GM10266 (cell line): Measurements from ENCODE around the gene FGA.

Source experiments
- DNase-seq: peaks from one replicate; pipeline ENCODE4 v3.0.0; 2012; ENCODE audit errors: extremely low spot score
- TF ChIP-seq, protein P1 (sequence below): IDR thresholded peaks from 2 replicates; pipeline ENCODE4 v1.5.1; 2012; ENCODE audit warnings: mild to moderate bottlenecking, low read depth; ENCODE audit not compliant: control insufficient read depth, insufficient read depth; ENCODE audit errors: missing control alignments

The FGA gene

DNA sequence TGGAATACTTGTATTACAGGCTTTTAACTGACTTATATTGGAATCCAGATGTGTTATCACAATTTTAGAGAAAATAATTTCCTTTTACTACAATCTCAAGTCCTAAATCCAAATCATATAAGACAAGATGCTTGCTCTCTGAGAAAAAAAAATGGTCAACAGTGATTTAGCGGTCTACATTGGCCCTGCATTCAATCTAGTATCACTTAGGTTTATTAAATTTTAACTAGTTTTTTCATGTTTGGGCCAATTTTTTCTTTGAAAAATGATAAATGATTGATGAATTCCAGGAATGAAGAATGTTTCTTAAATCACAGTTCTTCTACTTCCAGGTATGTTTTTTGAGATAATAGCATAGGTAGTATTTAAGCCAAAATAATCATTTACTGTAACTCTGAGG, 24.7 kb upstream of the FGA start:
- DNase-seq, result no peak
- TF ChIP-seq, protein P1, sequence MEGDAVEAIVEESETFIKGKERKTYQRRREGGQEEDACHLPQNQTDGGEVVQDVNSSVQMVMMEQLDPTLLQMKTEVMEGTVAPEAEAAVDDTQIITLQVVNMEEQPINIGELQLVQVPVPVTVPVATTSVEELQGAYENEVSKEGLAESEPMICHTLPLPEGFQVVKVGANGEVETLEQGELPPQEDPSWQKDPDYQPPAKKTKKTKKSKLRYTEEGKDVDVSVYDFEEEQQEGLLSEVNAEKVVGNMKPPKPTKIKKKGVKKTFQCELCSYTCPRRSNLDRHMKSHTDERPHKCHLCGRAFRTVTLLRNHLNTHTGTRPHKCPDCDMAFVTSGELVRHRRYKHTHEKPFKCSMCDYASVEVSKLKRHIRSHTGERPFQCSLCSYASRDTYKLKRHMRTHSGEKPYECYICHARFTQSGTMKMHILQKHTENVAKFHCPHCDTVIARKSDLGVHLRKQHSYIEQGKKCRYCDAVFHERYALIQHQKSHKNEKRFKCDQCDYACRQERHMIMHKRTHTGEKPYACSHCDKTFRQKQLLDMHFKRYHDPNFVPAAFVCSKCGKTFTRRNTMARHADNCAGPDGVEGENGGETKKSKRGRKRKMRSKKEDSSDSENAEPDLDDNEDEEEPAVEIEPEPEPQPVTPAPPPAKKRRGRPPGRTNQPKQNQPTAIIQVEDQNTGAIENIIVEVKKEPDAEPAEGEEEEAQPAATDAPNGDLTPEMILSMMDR, result no peak

DNA sequence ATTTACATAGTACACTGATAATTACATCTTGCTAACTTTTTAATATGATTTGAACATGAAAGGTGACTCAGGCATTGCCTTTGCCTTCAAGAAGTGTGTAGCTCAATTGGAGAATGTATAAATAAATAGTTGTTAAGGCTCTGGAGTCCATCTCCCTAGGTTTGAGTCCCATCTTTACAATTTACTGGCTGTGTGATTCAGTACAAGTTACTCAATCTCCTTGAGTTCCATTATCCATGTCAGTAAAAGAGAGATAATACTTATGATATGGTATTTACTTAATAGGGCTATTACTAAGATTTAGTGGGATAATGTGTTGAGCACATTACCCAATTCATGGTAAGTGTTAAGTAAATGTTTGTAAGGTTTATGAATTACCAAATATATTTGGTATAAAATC, 23.8 kb upstream of the FGA start:
- TF ChIP-seq, protein P1, result no peak
- no peak for DNase-seq

DNA sequence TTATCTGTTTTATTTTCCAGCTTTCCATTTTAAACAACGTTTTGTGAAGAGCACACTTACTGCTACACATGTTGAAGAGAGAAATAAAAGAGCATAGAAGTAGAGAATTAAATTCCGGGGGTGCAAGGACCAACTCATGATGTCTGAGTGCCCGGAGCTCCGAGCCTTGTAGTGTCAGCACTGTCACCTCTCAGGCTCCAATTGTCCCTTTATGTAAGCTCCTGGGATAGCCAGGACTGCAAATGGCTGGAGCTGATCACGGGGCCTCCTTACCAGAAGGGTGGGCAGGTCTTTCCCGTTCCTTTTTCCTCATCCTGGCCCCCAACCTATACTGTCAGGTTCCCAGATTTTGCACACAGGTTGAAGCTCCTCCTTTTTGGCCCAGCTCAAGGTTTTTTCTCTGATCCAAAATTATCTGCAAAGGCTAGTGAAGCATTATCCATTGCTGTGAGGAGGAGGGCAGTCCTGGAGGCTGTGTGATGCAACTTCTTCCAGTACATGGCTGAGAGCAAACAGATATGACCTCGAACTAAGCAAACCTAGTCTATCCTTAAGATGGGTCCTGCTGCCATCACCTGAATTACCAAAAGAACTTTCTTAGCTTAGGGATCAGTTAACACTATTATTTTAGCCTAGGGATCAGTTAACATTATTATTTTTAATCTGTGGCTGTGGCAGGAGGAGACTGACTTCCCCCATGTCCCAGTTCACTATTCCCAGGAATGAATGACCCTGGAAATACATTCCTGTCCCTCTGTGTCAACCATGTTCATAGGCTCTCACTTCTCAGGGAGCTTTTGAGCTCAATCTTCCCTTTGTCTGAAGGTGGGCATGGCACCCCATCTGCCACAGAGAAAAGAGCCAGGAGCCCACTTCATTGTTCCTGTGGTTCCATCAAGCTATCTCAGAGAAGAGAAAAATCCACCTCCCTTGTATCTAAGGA, 22.2 kb upstream of the FGA start, which contains the start of gene FGG:
Gene FGG (minus strand): TSS at position 185 of the 943 bp plus-strand sequence. CDS start 47 bp downstream, at position 138.
- TF ChIP-seq, protein P1, result no peak
- DNase-seq, result no peak

DNA sequence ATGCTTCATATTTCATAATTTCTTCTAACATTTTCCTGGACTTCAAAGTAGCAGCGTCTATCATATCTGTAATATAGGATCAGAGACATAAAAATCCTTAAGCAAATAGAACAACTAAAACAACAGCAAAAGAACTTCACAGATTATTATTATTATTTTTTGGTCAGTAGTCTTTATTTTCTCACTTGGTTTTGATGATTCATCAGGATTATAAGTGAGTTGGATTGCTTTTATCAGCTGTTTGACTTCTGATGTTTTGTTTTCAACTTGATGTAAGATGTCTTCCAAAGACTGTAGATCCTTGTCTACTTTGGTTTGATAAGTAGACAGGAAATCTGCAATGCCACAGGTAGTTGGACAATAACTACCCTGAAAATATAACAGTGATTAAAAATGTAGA, 21.3 kb upstream of the FGA start:
- DNase-seq, result no peak
- TF ChIP-seq, protein P1, result no peak

DNA sequence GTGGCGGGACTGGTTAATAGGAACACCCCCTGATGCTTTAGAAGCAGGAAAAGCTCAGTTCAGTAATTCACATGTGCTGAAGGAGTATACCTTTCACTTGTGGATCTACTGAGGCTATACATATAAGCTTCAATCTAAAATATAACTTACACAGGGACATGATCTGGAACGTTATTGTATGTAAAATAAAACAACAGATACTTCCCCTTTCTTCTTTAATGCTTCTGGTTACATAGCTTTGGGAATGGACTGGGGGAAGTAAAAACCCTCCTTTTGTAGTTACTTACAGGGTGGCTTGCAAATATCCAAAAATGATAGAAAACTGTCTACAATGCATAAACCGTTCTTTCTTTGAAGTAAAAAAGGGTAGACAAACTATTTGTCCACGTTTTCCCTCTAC, 20.0 kb upstream of the FGA start:
- TF ChIP-seq, protein P1, result no peak
- DNase-seq, result no peak

DNA sequence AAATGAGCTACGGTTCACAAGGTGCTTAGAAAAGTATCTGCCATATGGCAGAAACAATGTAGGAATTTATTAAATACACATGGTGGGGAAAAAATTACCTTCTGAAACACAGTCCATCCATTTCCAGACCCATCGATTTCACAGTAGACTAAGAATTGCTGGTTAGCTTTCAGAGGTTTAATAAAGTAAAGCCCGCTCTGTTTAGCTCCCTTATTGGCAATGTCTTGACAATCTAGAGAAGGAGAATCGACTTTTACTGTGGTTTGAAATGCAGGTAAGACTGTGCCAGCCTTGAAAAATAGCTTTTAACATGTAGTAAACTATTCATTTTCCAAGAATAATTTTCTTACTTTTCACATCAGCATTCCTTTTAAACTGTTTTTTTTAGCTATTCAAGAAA, 19.0 kb upstream of the FGA start:
- no peak for DNase-seq
- TF ChIP-seq, protein P1, result no peak
